Pancreas (tissue), 10 donors: ENCODE measurements around the gene RPL41. TPM values are rescaled to one million over a fixed set of nuclear protein-coding genes. Genes with fewer than 3 reads are reported as not detected.
A peak's percentile ranks its signal among the peaks of the same experiment; 100 is the strongest.

Experiments
- ATAC-seq, 4 donors: fragments of 200-7000 bp; cut with Tn5 transposase; one replicate each; pipeline versions ENCODE4 v1.8.0 to v1.9.1; 2020; ENCODE audit warnings: mild to moderate bottlenecking in 4 of 4, moderate library complexity in 4 of 4
- DNase-seq, 6 donors: peaks; one replicate each; pipeline ENCODE4 v3.0.0-alpha.2; 2020
- FAIRE-seq: peaks from 2 replicates; lab custom pipeline; 2012; peaks lifted over from hg19 to GRCh38; lab: Jason Lieb, UNC
- H3K27ac ChIP-seq, 4 donors: fragments of 200-600 bp; sonication (generic); 1 replicate in 3 of 4; 2 replicates in 1 of 4; pipeline versions ENCODE4 v1.5.0 to v1.8.0; 2020
- H3K27me3 ChIP-seq, 4 donors: fragments of 200-600 bp; one replicate each; pipeline ENCODE4 v1.8.0; 2021
- H3K36me3 ChIP-seq, 3 donors: fragments of 200-600 bp; sonication (generic) in 1 of 3; one replicate each; pipeline versions ENCODE4 v1.5.0 to v1.8.0; 2020 to 2021
- H3K4me1 ChIP-seq, 3 donors: fragments of 200-600 bp; one replicate each; pipeline ENCODE4 v1.8.0; 2021
- H3K4me3 ChIP-seq, 4 donors: fragments of 200-600 bp; sonication (generic) in 2 of 4; one replicate each; pipeline versions ENCODE4 v1.5.0 to v1.8.0; 2020 to 2021
- H3K9me3 ChIP-seq, 4 donors: fragments of 200-600 bp; one replicate each; pipeline ENCODE4 v1.8.0; 2021
- WGBS, 2 donors: extraction: QIAGEN DNeasy Blood & Tissue Kit; methylation state at CpG; one replicate each; pipeline ENCODE4 v1.1.7; 2013; 5-methylcytosine and 5-hydroxymethylcytosine counted together
- intact Hi-C, 3 donors: fragments of 100-400 bp; cut with DNase I; formaldehyde crosslinking; loops; one replicate each; pipeline versions ENCODE4 v1.11.1 to v1.14.2; 2022
- polyA plus RNA-seq, 2 donors: library from polyadenylated mRNA; stranded (reverse); fragments of 200-250 nt; gene quantifications; one replicate each; pipeline ENCODE4 v1.2.3, GENCODE V29; 2013
- total RNA-seq, 6 donors: library from RNA; stranded (reverse); fragmentation: NEBNext Ultra II Directional in 4 of 6; extraction: Animal tissue kit (Norgen Biotek cat#: 25700) in 4 of 6; gene quantifications; one replicate each; pipeline versions ENCODE4 v1.2.1 to v1.2.4, GENCODE V29; 2021 to 2023
- TF ChIP-seq, protein P1 (sequence below), 4 donors: fragments of 200-600 bp; sonication (generic) in 3 of 4; IDR thresholded peaks; one replicate each; pipeline versions ENCODE4 v1.5.0 to v1.8.0; 2021; ENCODE audit warnings: antibody characterized with exemption in 4 of 4
- donor health status: healthy with polysubstance abuse.
- donor health status: DM: no; HTN: no; CAD: no; lungs with moderate emphysema.
- donor health status: DM: no; HTN: no; CAD: no.
- donor health status: control.
- donor health status: control.
- donor health status: Bipolar disorder and iron deficiency.
- donor health status: DM: yes; HTN: yes; CAD: no.
- donor health status: DM: no; HTN: no; CAD: no.
- donor health status: DM: no; HTN: no; CAD: no.
- donor health status: DM: yes; HTN: yes; CAD: no.

RPL41 gene
- total and polyA plus RNA-seq, 8 donors = 1,821 to 3,960 (median 2,741) TPM

DNA sequence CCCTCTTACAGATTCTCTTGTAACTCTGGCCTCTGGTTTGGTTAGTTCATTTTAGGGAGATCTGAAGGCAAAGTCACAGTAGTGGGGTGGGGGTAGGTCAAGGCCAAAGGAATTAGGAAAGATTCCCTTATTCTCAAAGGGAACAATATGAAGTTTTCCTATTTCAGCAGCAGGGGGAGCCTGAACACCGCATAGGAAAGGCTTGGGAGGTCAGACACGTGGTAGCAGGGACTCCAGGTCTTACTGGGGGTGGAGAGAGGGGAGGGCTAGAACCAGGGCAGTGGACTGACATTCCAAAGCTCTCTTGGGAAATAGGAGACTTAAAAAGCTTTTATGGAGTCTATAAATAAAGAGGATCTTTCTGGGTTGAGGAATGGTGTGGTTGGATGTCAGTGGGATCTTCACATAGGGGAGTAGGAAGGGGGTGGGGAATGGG lies 2.9 kb downstream of the RPL41 start:
- WGBS, 2 donors = 0 to 1% methylated on average over 2 of the region's 2 CpGs
- peak; percentile 38 to 56 (median 49) for ATAC-seq
- intact Hi-C loops = loop anchor here in 1 of 3 donors (5.0 kb wide), 1 partner anchor 42 kb away; no protein-coding TSS in a partner anchor

DNA sequence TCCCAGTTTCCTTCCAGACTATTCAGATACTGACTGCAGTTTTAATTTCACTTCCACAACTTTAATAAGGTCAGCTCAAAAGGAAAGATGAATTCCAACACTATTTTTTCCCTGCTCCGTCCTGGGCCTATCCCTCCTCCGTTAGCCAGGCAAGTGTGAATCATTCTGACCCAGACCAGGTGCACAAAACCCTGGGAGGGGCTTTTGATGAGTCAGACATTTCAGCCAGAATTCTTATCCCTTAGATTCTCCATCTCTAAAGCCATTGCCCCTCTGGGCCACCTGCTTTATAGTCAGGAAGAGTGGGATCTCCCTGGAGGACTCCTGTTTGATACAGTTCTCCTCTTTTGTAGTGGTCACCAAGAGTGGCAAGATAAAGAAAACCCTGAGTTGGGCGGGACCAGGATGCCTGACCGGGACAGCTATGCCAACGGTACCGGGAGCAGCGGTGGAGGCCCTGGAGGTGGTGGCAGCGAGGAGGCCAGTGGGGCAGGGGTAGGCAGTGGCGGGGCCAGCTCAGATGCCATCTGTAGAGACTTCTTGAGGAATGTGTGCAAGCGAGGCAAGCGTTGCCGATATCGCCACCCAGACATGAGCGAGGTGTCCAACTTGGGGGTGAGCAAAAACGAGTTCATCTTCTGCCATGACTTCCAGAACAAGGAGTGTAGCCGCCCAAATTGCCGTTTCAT lies 3.9 kb downstream of the RPL41 start:
- WGBS, 2 donors = 86 to 87% methylated on average over 17 of the region's 17 CpGs
- Histone ChIP-seq H3K27me3 (no peaks in the 10 kb centered on the region), H3K36me3 (peaks cover 0 to 8% (median 0%) of the 10 kb centered on the region in 3 donors), H3K27ac (peak overlapping the region in 1 of 4 donors; percentile 85), H3K4me1 (peaks cover 0 to 14% (median 13%) of the 10 kb centered on the region in 3 donors), H3K9me3 (no peaks in the 10 kb centered on the region), H3K4me3 (no peak overlapping the region)
- TF ChIP-seq, protein P1, sequence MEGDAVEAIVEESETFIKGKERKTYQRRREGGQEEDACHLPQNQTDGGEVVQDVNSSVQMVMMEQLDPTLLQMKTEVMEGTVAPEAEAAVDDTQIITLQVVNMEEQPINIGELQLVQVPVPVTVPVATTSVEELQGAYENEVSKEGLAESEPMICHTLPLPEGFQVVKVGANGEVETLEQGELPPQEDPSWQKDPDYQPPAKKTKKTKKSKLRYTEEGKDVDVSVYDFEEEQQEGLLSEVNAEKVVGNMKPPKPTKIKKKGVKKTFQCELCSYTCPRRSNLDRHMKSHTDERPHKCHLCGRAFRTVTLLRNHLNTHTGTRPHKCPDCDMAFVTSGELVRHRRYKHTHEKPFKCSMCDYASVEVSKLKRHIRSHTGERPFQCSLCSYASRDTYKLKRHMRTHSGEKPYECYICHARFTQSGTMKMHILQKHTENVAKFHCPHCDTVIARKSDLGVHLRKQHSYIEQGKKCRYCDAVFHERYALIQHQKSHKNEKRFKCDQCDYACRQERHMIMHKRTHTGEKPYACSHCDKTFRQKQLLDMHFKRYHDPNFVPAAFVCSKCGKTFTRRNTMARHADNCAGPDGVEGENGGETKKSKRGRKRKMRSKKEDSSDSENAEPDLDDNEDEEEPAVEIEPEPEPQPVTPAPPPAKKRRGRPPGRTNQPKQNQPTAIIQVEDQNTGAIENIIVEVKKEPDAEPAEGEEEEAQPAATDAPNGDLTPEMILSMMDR (IDR thresholded peaks at IDR 0.05) = no peak
- ATAC-seq = no peak
- intact Hi-C loops = loop anchor here in 2 of 3 donors (5.0 to 10.0 kb wide), 2 partner anchors 67 to 334 kb away; partner anchors contain the start of genes MIP (in 1 of the 2) and SMARCC2 (in 1 of the 2)
- no peak for FAIRE-seq
- DNase-seq = peak in 1 of 6 donors; percentile 45

More for the DNA sequence above, 2.9 kb downstream of the RPL41 start:
- Histone ChIP-seq H3K9me3 (no peaks in the 10 kb centered on the region), H3K27ac (peak overlapping the region; percentile 72 to 88 (median 83)), H3K4me1 (peaks cover 0 to 17% (median 13%) of the 10 kb centered on the region in 3 donors), H3K36me3 (peaks cover 0 to 8% (median 0%) of the 10 kb centered on the region in 3 donors), H3K27me3 (no peaks in the 10 kb centered on the region), H3K4me3 (peak overlapping the region in 2 of 4 donors; percentile 65 to 67)
- TF ChIP-seq, protein P1 (IDR thresholded peaks at IDR 0.05) = peak; percentile 41 to 58 (median 56)
- peak in 4 of 6 donors; percentile 68 to 78 (median 77) for DNase-seq
- no peak for FAIRE-seq

DNA sequence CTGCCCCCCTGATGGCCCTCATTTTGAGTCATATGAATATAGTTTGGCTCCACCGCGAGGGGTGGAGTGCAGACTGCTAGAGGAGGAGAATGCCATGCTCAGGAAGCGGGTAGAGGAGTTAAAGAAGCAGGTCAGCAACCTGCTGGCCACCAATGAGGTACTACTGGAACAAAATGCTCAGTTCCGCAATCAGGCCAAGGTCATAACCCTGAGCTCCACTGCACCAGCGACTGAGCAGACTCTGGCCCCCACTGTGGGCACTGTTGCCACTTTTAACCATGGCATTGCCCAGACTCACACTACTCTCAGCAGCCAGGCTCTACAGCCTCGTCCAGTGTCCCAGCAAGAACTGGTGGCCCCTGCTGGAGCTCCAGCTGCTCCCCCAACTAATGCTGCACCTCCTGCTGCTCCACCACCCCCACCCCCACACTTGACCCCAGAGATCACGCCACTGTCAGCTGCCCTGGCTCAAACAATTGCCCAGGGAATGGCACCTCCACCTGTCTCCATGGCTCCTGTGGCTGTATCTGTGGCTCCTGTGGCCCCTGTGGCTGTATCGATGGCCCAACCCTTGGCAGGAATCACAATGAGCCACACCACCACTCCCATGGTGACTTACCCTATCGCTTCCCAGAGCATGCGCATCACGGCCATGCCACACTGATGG lies 4.9 kb downstream of the RPL41 start:
- peaks cover 0 to 8% (median 0%) of the 10 kb centered on the region in 3 donors for H3K36me3 ChIP-seq
- DNase-seq (no peak), ATAC-seq (no peak), FAIRE-seq (no peak)
- H3K9me3 ChIP-seq = no peaks in the 10 kb centered on the region
- H3K27ac ChIP-seq = no peak overlapping the region
- 74 to 82% methylated on average over 11 of the region's 11 CpGs for WGBS, 2 donors
- no peaks in the 10 kb centered on the region for H3K27me3 ChIP-seq
- H3K4me1 ChIP-seq = peaks cover under 1 to 20% (median 14%) of the 10 kb centered on the region in 3 donors
- TF ChIP-seq, protein P1 (IDR thresholded peaks at IDR 0.05) = no peak
- intact Hi-C loops = loop anchor here in 2 of 3 donors (5.0 to 10.0 kb wide), 2 partner anchors 66 to 333 kb away; partner anchors contain the start of genes MIP (in 1 of the 2) and SMARCC2 (in 1 of the 2)
- no peak overlapping the region for H3K4me3 ChIP-seq

DNA sequence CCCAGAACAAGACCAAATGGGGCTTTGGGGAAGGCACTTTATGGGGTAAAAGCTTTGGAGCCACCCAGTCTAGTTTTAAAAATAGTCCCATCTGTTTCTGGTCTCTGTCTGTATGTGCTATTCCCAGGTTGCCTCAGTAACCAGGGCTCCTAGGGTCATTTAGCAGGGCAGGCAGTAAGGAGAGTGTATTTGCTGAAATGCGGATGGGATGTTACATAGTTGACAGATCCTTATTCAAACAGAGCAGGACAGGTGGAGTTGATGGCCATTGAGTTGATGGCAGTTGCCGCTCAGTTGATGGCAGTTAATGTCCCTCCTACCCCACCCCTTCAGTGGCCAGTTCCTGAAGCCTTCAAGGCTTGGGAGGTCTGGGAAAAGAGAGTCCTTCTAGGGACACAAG lies 6.2 kb downstream of the RPL41 start:
- ATAC-seq (no peak), FAIRE-seq (no peak), DNase-seq (no peak)
- WGBS, 2 donors = 88 to 94% methylated on average over 2 of the region's 2 CpGs
- peaks cover 0 to 8% (median 0%) of the 10 kb centered on the region in 3 donors for H3K36me3 ChIP-seq
- TF ChIP-seq, protein P1 (IDR thresholded peaks at IDR 0.05) = no peak
- no peaks in the 10 kb centered on the region for H3K9me3 ChIP-seq
- H3K4me1 ChIP-seq = peaks cover 12 to 31% (median 22%) of the 10 kb centered on the region in 3 donors
- no peaks in the 10 kb centered on the region for H3K27me3 ChIP-seq
- no peak overlapping the region for H3K4me3 ChIP-seq
- intact Hi-C loops = loop anchor here in 2 of 3 donors (5.0 to 10.0 kb wide), 2 partner anchors 65 to 332 kb away; partner anchors contain the start of genes MIP (in 1 of the 2) and SMARCC2 (in 1 of the 2)
- H3K27ac ChIP-seq = peak overlapping the region in 1 of 4 donors; percentile 8
